NCI-H2029 treated with DMSO at 0.1 percent for 48 hours (cell line): ENCODE results near the gene EN1.

Experiments used
- DNase-seq: peaks from one replicate; lab custom pipeline; 2025; lab: John Stamatoyannopoulos, UW

Gene EN1

DNA sequence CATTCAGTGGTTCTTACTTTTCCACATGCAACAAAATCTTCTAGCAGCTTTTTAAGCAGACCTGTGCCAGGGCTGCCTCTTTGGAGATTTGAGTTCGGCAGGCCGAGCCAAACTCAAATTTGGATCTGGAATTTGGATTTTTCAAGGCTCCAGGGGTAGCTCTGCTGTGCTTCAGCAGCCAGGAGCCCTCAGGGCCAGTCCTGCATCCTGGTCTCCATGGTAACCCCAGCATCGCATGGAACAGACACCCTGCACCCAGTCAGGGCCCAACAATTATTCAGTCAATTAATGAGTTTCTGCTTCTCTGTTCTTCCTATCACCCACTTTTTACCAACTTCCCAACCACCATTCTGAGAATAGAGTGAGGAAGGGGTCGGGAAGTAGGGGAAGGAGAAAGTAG, 30.0 kb downstream of the EN1 start:
- no peak for DNase-seq

DNA sequence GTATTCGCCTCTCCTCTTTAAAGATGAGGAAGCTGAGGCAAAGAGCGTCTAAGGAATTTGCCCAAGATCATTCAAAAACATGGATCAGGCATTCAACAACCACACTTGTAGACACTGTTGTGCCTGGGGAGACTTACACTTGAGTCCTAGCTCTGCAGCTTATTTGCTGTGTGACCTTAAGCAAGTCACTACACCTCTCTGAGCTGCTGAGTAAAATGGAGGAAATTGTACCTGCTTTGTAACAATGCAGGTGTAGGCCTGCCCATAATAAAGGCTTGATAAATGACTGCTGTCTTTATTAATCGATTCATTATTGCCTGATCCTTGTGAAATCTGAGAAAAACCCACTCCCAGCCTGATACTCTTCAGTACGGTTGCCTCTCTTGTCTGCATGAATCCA, 30.8 kb downstream of the EN1 start:
- no peak for DNase-seq

DNA sequence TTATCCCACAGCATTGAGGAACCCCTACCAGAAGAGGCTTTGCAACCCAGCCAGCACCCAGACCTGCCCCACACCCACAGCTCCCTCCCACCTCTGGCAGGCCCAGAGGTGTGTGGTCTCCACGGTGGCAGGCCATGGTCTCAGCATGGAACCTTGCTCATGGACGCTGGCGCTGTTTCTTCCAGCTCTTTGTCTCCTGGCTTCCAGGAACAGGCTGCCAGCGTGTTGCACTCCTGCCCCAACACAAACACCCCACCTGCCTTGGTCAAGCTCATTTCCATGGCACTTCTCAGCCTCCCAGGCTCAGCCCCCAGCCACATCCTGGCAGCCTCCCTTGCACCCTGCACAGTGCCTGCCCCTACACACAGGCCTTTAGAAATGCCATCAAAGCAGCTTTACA, 31.7 kb downstream of the EN1 start:
- no peak for DNase-seq

DNA sequence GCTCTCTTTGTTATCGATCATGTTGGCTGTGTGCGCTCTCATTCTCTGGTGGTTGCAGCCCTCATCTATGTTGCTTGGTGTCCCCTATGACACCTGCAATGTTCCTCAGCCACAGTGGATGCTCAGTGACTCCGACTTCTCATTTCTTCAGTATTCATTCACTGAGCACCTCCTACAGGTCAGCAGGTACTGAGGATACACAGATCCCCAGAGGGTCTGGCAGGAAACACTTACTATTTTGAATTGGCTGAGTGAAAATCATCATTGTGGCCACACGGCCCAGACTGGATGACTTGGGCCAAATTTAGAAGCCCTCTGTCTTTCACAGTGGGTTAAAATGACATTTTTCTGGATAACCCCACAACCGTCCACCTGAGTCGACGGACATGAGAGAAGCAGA, 32.1 kb downstream of the EN1 start:
- DNase-seq = no peak

DNA sequence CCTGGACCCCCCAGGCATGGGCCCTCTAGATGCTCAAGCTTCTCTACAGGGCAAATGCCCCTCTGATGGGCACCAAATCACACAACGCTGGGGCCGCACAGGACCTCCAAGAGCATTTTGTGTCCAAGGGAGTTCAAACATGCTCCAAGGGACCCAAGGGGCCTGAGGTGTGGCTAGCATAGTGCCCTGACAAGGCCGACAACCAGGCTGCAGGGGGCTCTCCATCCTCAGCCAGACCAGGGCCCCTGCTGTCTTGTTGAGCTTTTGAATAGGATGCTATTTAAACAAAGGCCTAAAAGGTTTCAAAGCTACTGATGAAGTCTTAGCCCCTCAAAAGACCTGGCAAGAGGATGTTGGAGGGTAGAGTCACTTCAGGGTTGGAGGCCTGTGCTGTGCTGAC, 33.1 kb downstream of the EN1 start:
- DNase-seq = no peak

DNA sequence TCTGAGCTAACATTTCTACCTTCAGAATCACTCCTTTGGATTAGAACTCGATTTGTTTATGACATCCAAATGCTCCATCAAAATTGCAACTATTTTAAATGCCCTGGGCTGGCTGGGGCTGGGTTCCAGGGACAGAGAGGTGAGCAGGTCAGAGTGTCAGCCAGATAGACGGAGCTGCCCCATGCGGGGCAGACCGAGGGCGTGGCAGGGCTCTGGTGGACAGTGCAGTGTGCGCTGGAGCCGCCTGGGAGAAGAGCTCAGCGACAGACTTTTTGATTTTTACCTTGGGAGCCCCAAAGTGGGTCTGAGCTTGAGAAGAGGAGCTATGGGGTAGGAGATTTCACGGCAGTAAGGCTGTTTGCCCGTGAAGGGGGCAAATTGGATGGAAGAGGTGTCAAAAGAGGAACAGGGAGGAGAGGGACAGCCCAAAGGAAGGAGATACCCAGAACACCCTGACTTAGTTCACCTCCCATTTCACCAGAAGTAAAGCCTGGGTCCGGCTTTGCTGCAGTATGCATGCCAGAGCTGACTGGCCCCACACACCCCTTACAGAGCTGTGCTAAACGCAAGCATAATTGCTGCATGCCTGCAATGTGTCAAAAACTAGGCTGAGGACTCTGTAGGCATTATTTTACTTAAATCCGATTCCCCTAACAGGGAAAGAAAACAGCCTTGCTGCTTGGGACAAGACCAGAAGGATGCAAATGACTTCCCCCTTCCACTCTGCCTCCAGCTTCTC, 33.7 kb downstream of the EN1 start:
- no peak for DNase-seq

DNA sequence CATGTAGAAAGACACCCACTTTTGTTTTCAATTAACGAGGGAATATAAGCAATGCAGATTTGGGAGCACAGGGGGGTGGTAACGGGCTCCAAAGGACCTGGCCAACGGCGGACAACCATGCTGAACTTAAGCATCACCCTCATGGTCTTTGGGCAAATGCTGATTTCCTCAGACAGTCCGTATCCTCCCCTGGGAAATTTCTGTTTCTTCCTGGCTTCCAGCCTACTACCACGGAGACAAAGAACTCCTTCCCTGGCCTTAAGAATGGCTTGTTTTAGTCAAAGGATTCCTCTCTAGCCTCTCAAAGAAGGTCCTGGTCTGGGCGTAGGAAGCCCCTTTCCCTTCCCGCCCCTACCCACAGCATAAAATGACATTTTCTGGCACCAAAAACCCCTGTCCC, 34.3 kb downstream of the EN1 start:
- no peak for DNase-seq

DNA sequence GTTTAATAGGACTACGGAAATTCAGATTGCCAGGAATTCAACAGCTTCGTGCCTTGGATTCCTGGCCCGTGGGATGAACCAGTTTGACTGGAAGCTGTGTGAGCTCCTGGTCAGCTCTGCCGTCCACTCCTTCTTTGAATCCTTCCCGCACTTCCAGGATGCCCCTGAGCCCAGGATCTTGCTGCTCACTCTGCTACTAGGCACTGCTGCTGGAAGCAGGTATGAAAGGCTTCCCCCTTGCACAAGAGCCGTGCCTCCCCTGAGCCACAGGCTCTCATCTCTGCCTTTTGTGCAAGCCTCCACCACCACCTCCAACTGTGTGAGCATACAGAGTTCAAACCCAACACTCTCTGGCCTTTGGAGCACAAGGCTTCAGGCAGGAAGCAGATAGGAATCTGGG, 34.9 kb downstream of the EN1 start:
- DNase-seq = no peak

DNA sequence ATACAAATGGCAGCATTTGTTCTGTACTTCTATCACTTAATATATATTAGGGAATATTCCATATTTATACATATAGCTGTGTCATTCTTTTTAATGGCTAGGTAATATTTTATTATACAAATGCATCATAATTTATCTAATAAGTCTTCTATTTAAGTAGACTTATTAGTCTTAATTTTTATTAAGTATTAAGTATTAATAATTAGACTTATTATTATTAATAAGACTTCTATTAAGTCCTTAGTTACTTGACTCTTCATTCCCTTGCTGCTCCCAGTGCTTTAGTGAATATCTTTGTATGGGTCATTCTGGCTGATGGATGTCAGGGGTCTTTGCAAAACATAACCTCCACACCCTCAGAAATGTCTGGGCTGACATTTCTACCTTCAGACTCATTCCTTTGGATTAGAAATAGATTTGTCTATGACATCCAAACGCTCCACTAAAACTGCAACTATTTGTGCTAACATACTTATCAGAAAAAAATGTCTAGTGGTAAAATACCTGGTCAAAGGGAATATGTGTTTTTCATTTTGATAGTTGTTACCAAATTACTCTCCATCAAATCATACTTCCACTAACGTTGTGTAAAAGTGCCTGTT, 35.8 kb downstream of the EN1 start:
- no peak for DNase-seq

DNA sequence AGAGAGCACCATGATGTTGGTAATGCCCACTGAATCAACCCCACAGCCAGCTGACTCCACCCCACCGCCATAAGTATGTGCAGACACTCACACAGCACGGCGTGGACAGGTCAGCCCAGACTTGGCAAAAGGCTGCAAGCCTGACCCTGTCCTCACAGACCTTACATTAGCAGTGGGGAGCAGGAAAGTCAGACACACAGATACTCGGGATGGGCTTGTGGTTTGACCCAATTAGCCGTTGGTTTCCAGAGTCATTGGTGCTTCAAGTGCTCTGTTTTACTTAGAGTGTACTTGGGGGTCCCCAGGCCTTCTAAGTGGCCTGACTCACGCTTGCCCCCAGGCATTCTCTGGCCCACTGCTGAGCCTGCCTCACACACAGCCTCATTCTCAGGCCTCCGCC, 36.7 kb downstream of the EN1 start:
- DNase-seq = no peak

DNA sequence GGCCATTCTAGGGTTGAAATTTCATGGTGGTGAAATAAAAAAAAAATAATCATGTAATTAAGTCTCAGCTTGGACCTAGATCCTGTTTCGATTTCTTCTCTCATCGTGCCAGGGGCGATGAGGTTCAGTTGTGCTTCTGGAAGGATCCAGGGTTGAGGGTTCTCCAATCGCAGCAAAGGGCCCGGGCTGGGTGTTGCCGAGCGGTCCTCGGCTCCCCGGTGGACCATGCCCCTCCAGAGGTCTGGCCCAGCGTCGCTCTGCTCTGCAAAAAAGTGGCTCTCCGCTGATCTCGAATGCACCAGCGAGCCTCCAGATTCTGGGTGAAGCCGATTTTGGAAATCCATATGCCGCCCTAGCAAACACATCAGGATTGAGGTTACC, 39.0 kb downstream of the EN1 start:
- no peak for DNase-seq

DNA sequence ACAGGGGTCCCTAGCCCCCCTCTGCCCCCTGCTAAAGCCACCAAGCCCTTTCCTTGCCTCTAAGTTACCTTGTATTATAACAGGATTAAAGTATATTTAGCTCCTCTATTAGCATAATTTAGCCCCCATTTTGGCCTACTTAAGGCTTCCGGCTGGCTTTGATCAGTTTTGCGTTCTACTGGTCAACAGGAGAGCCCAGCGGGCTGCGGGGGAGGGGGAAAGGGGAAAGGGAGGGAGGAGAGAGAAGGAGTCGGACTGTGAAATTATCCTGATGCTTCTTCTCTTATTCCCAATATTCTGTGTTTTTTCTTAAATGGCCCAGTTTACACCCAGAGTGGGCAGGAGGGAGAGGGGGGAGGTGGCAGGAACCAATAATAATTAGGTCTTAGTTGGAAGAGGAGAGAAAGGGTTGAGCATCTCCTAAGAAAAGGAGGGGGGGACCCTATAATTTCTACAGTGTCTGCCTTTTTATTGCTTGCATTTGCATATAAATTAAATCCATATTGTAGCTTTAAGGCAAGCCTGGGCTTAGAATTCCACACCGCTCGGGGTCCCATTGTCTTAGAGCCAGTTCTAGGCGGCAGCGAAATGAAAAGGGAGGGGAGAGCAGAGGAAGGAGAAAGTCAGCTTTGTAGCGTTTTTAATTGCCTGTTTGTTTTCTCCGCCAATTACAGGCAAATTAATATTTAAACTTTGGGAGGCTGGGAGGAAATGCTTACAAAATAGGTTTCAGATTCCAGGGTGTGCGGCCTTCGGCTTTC, 39.6 kb downstream of the EN1 start:
- DNase-seq = no peak

DNA sequence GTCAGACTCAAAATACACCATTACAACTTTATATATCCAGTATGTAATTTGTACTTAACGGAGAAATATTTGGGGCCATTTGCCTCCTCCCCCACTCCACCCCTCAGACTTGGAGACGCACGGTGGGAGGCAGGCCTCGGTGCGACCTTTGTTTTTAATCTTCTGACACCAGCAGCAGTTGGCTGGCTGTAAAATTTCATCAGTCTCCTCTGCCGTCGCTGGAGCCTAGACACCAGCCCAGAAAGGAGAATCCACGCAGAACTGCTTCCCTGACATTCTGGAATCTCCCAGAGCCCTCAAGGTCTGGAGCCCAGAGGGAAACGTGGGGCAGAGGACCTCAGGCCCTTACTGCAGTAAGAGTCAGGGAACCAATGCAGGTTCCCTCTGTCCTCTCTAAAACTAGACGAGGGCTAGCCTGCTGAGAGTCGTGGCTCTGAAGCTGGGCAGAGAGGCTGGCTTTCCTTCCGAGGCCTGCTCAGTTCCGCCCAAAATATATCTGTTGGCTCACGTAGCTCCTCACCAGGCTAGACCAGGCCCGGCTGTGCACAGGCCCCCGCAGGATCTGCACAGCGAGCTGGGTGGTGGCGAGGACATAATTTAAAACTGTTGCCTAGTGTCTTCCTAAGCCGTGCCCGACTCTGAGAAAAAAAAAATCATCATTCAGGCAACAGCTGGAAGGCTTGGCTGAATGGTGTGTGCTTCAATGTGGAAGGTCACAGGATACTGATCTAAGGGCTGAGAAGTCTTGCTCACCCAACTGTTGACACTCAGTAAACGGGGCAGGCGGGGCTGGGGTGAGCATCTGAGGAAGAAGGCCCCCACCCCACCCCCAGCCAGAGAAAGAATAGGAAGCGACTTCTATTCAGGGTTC, 40.4 kb downstream of the EN1 start:
- no peak for DNase-seq

DNA sequence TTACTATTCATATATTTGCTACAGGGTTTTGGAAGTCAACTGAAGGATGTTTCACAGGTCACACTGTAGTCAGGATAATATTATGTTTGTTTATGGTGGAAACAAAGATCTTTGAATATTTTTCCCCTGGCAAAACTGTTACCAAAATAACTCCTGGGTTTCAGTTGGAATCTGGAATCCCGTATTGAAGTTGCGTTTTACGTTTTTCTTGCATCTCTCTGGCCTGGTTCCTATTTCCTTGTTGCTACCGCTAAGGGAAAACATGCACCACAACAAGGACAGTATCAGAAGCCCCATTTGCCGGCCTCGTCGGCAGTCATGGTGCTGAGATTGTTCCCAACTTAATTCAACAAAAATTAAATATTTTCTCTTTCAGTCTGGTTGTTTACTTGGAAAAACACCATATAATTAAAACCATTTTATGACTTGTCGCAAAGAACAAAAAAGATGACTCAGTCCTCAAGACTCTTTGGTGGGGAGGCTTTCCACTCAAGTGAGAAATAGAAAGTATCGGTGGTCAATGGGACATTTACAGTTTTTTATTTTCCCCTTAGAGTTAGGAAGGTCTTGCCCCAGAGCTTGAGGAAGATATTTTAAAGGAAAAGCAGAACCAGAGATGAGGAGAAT, 42.3 kb downstream of the EN1 start:
- no peak for DNase-seq

DNA sequence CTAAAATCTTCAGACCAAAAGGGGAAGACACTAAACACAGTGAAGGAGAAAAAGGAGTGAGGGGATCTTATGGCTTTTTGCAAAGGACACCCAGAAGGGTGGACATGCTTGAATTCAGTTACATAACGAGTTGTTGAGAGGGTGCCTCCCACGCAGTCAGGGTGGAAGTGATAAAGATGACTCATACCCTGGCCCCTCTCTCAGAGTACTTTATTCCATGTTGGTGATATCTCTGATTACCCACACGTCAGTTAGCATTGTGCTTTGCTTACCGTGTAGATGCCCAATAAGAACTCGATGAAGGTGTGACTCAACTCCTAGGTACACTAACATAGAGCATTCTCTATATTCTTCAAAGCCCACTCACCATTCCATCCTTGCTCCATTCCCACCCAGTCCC, 44.4 kb downstream of the EN1 start:
- DNase-seq = no peak

DNA sequence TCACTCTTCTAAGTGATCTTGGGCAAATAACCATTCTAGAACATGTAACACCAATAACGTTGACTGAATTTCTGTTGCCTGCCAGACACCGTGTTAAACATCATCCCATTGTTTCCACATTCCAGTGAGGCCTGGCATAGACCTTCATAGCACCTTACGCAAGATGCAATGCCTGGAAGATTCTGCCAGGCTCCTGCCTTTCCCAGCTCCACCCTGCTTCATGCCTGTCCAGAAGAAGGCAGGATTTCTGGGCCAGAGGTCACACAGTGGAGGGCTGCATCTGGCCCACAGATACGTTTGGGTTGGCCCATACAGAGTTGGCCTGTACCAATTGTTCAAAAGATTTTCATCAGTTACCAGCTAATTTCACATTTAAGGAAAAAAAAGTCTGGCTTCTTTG, 46.3 kb downstream of the EN1 start:
- DNase-seq = no peak

DNA sequence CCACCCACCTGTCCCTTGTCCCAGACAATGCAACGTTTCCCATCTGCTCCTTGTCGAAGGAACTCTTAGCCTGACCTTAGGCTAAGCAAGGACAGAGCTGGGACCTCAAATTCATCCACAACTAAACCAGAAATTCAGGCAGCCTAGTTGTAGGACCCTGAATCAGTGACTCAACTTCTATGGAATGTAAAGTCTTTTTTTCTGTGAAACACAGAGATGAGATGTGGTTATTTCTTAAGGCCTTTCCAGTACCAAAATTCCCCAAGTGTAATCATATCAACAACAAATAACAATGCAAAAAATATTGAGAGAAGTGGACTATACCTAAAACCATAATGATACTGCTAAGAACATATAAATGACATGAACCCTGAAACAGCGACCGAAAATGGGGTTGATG, 46.7 kb downstream of the EN1 start:
- DNase-seq = no peak

DNA sequence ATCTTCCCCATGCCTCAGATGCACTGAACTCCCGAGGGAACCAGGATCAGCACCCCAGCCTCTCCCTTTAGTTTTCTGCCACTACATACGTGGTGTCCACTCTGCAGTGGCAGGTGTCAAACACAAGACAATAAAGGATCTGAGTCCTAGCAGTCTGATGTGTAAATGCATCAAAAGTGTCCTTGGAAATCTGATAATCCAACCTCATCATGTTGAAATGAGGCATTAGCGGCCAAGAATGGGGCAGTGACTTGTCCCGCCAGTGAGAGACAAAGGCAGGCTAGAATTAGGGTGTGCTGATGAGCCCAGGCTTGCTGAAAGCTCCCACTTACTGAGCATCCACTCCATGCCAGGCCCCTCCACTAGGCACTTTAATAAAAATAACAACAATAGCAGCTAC, 52.9 kb downstream of the EN1 start:
- no peak for DNase-seq
